ENCODE measurements around the gene GDPD5. TPM values are rescaled to one million over a fixed set of nuclear protein-coding genes. Genes with fewer than 3 reads are reported as not detected.
A peak's percentile ranks its signal among the peaks of the same experiment; 100 is the strongest.

GDPD5 gene
- total RNA-seq, 1 experiment from 2014 or later = 7.8 TPM

DNA sequence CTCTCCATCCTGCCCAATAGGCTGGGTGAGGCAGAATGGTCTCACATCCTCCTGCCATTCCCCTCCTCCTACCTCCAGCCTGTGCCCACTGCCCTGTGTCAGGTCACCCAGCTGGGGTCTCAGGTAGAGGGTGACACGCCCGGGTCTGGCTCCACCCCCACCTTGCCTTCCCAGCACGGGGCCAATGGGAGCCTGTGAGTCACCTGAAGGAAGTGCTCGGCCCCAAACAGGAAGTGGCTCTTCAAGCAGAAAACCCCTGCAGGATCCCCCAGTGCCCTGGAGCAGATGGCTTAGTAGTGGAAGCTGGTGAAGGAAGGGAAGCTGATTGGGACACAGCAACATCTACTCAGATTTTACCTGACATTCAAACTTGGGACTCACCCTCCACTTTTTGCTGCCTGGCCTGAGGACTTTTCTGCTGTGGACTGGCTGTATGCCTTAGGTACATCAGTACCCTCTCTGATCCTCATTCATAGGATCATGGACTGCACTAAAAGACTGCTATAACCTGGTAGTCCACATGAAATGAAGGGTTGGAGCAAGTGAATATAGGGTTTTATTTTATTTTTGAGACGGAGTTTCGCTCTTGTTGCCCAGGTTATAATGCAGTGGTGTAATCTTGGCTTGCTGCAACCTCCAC, 33.4 kb downstream of the GDPD5 start:
- Histone ChIP-seq H3K23ac (ENCODE audit: insufficient read length, low read depth, low read length) (no peak overlapping the region), H2BK15ac (ENCODE audit: low read depth, low read length) (no peak overlapping the region), H3K79me2 (ENCODE audit: insufficient read depth, low read length) (no peaks in the 10 kb centered on the region), H4K5ac (ENCODE audit: insufficient read length, low read depth, low read length) (no peak overlapping the region), H2BK12ac (ENCODE audit: insufficient read length, low read depth, low read length) (no peak overlapping the region), H3K18ac (ENCODE audit: insufficient read length, low read depth, low read length) (no peak overlapping the region), H2BK20ac (ENCODE audit: low read depth, low read length, poor library complexity, severe bottlenecking) (no peak overlapping the region), H3K4me1 (ENCODE audit: insufficient read depth, low read length) (peaks cover 2% of the 10 kb centered on the region; the same call in 1 of the 2 replicates), H3K27me3 (ENCODE audit: insufficient read depth, low read length) (no peaks in the 10 kb centered on the region), H4K8ac (replicated peaks; ENCODE audit: insufficient read length, low read depth, low read length) (no peak overlapping the region), H2BK120ac (ENCODE audit: low read depth, low read length, poor library complexity, severe bottlenecking) (no peak overlapping the region), H2AFZ (ENCODE audit: low read length) (no peak overlapping the region), H3K14ac (ENCODE audit: insufficient read depth, low read length) (no peak overlapping the region), H3K9me3 (ENCODE audit: control insufficient read depth, low read depth, low read length) (no peaks in the 10 kb centered on the region), H4K91ac (ENCODE audit: insufficient read length, low read depth, low read length) (no peak overlapping the region), H3K9ac (ENCODE audit: extremely low read depth, insufficient read length, low read length) (no peak overlapping the region), H3K27ac (ENCODE audit: insufficient read length, low read depth, low read length) (no peak overlapping the region), H4K20me1 (ENCODE audit: control insufficient read depth, insufficient read depth, insufficient read length) (no peaks in the 10 kb centered on the region), H3K56ac (ENCODE audit: insufficient read length, low read depth, low read length) (no peak overlapping the region), H3K4me2 (ENCODE audit: insufficient read depth, insufficient read length, low read length) (no peak overlapping the region), H3K4ac (ENCODE audit: low read depth, low read length) (no peak overlapping the region), H2AK5ac (ENCODE audit: insufficient read length, low read length) (no peak overlapping the region), H3K79me1 (ENCODE audit: insufficient read depth, low read depth, low read length, poor library complexity, severe bottlenecking) (no peaks in the 10 kb centered on the region), H2BK5ac (ENCODE audit: insufficient read length, low read length) (no peak overlapping the region), H3T11ph (ENCODE audit: low read length) (no peak overlapping the region), H3K23me2 (ENCODE audit: insufficient read length, low read depth, low read length, poor library complexity, severe bottlenecking) (no peaks in the 10 kb centered on the region)
- Mint-ChIP-seq H3K27me3 (ENCODE audit: low read depth) (no peaks in the 10 kb centered on the region), H3K4me1 (peaks cover 26 to 29% of the 10 kb centered on the region in 2 experiments), H3K9me3 (no peaks in the 10 kb centered on the region), H3K4me3 (no peak overlapping the region), H3K36me3 (ENCODE audit: insufficient read depth in 1 of 3, low read depth in 3 of 3) (no peaks in the 10 kb centered on the region), H3K27ac (no peak overlapping the region; a peak in 1 of 7 replicates)
- TF ChIP-seq, protein P1, sequence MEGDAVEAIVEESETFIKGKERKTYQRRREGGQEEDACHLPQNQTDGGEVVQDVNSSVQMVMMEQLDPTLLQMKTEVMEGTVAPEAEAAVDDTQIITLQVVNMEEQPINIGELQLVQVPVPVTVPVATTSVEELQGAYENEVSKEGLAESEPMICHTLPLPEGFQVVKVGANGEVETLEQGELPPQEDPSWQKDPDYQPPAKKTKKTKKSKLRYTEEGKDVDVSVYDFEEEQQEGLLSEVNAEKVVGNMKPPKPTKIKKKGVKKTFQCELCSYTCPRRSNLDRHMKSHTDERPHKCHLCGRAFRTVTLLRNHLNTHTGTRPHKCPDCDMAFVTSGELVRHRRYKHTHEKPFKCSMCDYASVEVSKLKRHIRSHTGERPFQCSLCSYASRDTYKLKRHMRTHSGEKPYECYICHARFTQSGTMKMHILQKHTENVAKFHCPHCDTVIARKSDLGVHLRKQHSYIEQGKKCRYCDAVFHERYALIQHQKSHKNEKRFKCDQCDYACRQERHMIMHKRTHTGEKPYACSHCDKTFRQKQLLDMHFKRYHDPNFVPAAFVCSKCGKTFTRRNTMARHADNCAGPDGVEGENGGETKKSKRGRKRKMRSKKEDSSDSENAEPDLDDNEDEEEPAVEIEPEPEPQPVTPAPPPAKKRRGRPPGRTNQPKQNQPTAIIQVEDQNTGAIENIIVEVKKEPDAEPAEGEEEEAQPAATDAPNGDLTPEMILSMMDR (conservative IDR thresholded peaks at IDR 0.05) = no peak
- no CpG with 5 or more reads among the region's 6 CpGs for WGBS (ENCODE audit: extremely low coverage, insufficient read length, low lambda C conversion rate)
- DNase-seq = peak; percentile 75
